ENCODE results near the gene BABAM1.

BABAM1 gene

DNA sequence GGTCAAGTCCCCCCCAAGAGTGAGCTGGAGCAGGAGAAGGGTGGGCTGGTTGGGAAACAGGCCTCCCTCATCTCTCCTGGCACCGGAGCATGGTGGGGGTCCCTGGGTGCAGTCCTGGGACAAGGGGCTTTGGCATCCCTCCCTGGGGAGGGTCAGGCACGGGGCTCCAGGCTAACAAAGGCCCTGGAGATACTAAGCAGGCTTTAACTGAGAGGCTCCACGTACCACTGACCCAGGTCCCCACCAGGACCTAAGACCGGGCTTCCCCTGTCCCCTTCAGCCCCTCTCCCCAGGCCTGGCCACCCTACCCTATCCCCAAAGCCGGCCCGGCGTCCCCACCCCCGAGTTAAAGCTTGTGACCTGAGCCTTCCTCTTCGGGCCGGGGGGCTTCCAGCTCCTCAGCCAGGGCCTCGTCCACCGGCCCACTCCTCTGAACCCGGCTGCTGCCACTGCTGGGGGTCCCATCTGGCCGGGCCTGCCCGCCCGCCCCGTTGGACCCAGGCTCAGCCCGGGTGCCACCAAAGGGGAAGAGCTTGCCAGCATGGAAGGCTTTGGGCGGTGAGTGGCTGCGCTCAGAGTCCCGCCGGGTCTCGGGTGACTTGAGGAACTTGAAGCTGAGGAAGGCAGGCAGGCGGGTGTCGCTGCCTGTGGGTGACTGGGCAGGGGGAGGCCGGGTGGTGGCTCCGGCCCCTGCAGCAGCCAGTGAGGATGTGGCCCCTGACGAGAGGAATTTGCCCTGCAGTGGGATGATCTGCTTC is 57.3 kb downstream of the BABAM1 start:
- no peak for DNase-seq

DNA sequence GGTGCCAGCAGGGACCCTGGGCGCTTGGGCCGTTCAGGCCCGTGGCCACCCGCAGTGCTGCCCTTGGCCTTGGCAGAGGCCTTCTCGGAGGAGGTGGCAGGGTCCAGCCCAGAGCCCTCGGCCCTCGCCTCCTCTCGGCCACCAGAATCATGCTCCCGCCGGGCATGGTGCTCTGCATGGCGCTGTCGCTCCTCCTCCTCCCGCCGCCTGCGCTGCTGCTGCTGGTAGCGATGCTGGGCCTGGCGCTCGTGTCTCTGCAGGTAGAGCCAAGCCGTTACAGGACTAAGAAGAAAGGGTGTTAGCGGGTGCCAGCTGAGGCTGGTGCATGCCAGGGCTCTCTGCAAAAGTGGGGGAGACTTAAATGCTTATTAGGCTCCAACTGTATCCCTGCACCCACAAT is 57.9 kb downstream of the BABAM1 start:
- no peak for DNase-seq

DNA sequence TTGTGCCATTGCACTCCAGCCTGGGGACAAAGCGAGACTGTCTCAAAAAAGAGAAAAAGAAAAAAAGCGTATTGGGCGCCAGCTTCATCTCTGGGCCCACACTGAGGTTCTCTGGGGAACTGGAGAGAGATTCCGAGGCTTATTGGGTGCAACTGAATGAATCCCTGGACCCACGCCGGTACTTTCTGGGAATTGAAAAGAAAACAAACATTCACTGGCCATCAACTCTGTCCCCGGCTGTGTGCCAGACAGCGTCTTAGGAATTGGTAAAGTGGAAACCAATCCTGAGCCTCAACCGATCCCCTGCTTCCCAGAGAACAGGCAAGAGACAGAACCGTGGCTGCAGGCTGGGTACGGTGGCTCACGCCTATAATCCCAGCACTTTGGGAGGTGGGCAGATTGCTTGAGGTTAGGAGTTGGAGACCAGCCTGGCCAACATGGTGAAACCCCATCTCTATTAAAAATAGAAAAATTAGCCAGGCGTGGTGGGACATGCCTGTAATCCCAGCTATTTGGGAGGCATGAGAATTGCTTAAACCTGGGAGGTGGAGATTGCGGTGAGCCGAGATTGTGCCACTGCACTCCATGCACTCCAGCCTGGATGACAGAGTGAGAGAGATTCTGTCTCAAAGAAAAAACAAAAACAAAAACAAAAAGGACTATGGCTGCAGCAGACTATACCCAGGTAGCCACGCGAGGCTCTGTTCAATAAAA is 58.8 kb downstream of the BABAM1 start:
- no peak for DNase-seq

DNA sequence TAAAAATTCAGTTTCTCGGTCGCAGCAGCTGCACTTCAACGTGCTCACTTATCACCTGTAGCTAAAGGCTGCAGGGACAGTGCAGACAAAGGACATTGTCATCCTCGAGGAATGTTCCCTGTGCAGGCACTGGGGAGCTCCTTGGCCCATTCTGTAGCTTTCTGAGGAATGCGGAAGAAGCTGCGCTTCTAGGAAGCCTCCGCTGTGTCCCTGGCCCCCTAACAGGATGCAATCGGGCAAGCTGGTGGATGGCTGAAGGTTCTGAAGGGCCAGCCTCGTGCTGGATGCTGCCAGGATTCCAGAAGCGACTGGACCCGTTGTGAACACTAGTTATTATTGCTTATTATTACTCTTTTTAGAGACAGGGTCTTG is 59.3 kb downstream of the BABAM1 start:
- DNase-seq: no peak

DNA sequence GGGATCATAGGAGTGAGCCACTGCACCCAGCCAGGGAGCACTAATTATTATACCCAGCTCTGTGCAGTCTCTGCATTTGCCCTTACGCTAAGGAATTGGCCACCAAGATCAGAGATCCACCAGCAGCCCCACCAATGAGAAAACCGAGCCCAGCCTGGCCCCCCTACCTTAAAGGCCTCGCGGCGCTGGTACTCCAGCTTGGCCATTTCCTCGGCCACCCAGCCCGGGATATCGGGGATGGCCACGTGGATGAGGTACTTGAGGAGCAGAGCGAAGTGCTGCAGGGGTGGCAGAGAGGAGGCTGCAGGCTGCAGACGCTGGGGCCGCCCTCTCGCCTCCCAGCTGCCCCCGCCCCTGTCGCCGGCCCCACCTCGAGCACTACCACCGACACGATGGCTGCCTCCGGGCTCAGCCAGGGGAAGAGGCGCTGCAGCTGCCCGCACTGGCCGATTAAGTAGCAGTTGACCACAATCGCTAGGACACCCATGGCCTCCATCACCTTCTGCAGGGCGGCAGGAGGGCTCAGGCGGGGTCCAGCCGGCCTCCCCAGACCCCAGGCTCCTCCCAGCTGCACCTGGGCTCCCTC is 59.9 kb downstream of the BABAM1 start:
- no peak for DNase-seq

DNA sequence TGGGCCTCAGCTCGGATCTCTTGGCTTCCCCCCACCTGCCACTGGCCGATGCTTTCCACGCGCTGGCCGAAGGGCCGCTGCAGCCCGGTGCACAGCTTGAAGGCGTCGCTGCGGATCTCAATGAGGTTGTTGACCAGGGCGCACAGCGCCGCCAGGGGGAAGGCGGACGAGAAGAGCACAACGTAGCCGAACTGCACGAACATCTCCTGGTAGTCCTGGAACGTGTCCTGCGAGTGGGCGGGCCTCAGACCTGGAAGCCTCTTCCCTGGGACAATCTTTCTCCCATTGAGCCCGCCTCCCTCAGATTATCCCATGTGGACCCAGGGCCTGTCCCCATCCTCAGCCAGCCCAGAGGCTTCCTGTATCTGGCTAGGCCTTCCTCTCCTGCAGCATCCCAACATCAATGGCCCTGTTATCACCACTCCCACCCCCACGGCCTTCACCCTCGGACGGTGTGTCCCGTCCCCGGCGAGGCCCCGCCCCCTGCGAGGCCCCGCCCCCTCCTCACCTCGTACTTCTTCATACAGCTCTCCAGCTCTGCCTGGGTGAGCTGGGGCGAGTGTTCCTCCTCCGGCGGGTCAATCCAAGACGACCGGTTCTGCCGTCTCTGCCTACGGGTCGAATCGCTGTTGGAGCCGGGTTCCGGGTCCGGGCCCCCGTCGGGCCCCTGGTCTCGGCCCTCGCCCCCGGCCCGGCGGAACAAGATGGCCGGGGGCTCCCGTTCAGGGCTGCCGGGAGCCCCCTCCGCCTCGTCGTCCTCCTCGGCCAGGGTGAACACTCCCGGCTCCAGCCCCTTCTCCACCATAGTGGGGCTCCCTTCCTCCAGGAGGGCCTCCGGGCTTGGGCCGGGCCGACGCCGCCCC is 60.6 kb downstream of the BABAM1 start:
- DNase-seq: peak in 3 of 4 experiments; percentile 12 to 55 (median 21)
